Spleen (tissue), 11 donors: ENCODE measurements around the gene BOD1L2. TPM values are rescaled to one million over a fixed set of nuclear protein-coding genes. Genes with fewer than 3 reads are reported as not detected.

ENCODE experiments used
- DNase-seq: peaks from one replicate; pipeline ENCODE4 v3.0.0-alpha.2; 2020
- H3K27ac ChIP-seq, 8 donors: fragments of 200-600 bp; sonication (generic) in 7 of 8; 1 replicate in 4 of 8; 2 replicates in 4 of 8; pipeline versions ENCODE4 v1.5.0 to v1.8.0; 2016 to 2021; ENCODE audit warnings: inconsistent platforms in 4 of 8, mild to moderate bottlenecking in 4 of 8, moderate library complexity in 1 of 8
- H3K27me3 ChIP-seq, 7 donors: fragments of 200-600 bp; sonication (generic) in 6 of 7; replicated peaks in 1 of 7; 1 replicate in 4 of 7; 2 replicates in 3 of 7; pipeline versions ENCODE4 v1.5.0 to v1.8.0; 2016 to 2021; ENCODE audit warnings: inconsistent platforms in 3 of 7, mild to moderate bottlenecking in 1 of 7
- H3K36me3 ChIP-seq, 6 donors: fragments of 200-600 bp; sonication (generic) in 5 of 6; 1 replicate in 4 of 6; 2 replicates in 2 of 6; pipeline versions ENCODE4 v1.5.0 to v1.8.0; 2016 to 2021; ENCODE audit warnings: inconsistent platforms in 2 of 6
- H3K4me1 ChIP-seq, 6 donors: fragments of 200-600 bp; sonication (generic) in 5 of 6; 1 replicate in 3 of 6; 2 replicates in 3 of 6; pipeline versions ENCODE4 v1.5.0 to v1.8.0; 2016 to 2021; ENCODE audit warnings: inconsistent platforms in 3 of 6
- H3K4me3 ChIP-seq, 8 donors: fragments of 200-600 bp; sonication (generic) in 7 of 8; 1 replicate in 4 of 8; 2 replicates in 4 of 8; pipeline versions ENCODE4 v1.5.0 to v1.8.0; 2016 to 2021; ENCODE audit warnings: inconsistent platforms in 4 of 8, mild to moderate bottlenecking in 4 of 8, moderate library complexity in 2 of 8
- H3K9me3 ChIP-seq, 8 donors: fragments of 200-600 bp; sonication (generic) in 7 of 8; 1 replicate in 4 of 8; 2 replicates in 4 of 8; pipeline versions ENCODE4 v1.5.0 to v1.8.0; 2016 to 2021; ENCODE audit warnings: inconsistent platforms in 4 of 8
- CTCF ChIP-seq, 11 experiments: fragments of 200-600 bp in 7 of 11; fragments of 450-650 bp in 4 of 11; sonication (generic) in 4 of 11; IDR thresholded peaks in 8 of 11; conservative IDR thresholded peaks in 3 of 11; 1 replicate in 7 of 11; 2 replicates in 4 of 11; pipeline versions ENCODE4 v1.4.0 to v1.8.0; 2016 to 2021; ENCODE audit warnings: antibody characterized with exemption in 11 of 11, inconsistent platforms in 4 of 11, mild to moderate bottlenecking in 1 of 11
- POLR2A ChIP-seq, 3 donors: fragments of 450-650 bp; IDR thresholded peaks; one replicate each; pipeline ENCODE4 v1.5.1; 2017; ENCODE audit warnings: antibody characterized with exemption in 3 of 3, mild to moderate bottlenecking in 1 of 3
- POLR2AphosphoS5 ChIP-seq, 3 donors: sonication (generic); formaldehyde crosslinking; IDR thresholded peaks; one replicate each; pipeline ENCODE4 v1.5.1; 2017; ENCODE audit warnings: antibody characterized with exemption in 3 of 3
- WGBS, 5 donors: extraction: QIAGEN DNeasy Blood & Tissue Kit in 3 of 5; methylation state at CpG; one replicate each; pipeline versions ENCODE4 v1.1.5 to v1.1.7; 2013 to 2018; 5-methylcytosine and 5-hydroxymethylcytosine counted together
- intact Hi-C: fragments of 100-400 bp; cut with DNase I; formaldehyde crosslinking; loops from one replicate; pipeline ENCODE4 v1.15.0; 2023; ENCODE audit warnings: low total_unique reads
- polyA plus RNA-seq, 3 donors: library from polyadenylated mRNA; stranded (reverse); fragments of 200-250 nt; gene quantifications; one replicate each; pipeline ENCODE4 v1.2.1, GENCODE V29; 2013
- total RNA-seq, 7 donors: library from RNA; depleted of rRNA in 3 of 7; stranded (reverse); fragments of >200 nt in 3 of 7; fragmentation: NEBNext Ultra II Directional in 4 of 7; extraction: Animal tissue kit (Norgen Biotek cat#: 25700) in 4 of 7; gene quantifications; one replicate each; pipeline versions ENCODE4 v1.1.0 to v1.2.1, GENCODE V29; 2016 to 2021
- donor health status: healthy with polysubstance abuse.
- donor health status: DM: no; HTN: no; CAD: no; lungs with moderate emphysema.
- donor health status: DM: no; HTN: no; CAD: no.
- donor health status: Bipolar disorder and iron deficiency.
- donor health status: healthy.
- donor health status: DM: no; HTN: no; CAD: no.
- donor health status: DM: yes; HTN: yes; CAD: no.

BOD1L2 gene
- total and polyA plus RNA-seq, 10 donors: not detected

- no peak overlapping the region for H3K27ac ChIP-seq
- no peak overlapping the region for H3K4me3 ChIP-seq
- intact Hi-C loops: no loop called here
- TF ChIP-seq POLR2AphosphoS5 (IDR thresholded peaks at IDR 0.05): no peak
- no peak for TF ChIP-seq POLR2A (IDR thresholded peaks at IDR 0.05)
- no peak for TF ChIP-seq CTCF (IDR thresholded peaks at IDR 0.05 in 8 of 11, conservative IDR thresholded peaks at IDR 0.05 in 3 of 11)
- no peaks in the 10 kb centered on the region for H3K4me1 ChIP-seq
- peaks cover 0 to 53% (median 0%) of the 10 kb centered on the region in 7 donors for H3K27me3 ChIP-seq
- peaks cover 0 to 4% (median 0%) of the 10 kb centered on the region in 8 donors for H3K9me3 ChIP-seq
- no peaks in the 10 kb centered on the region for H3K36me3 ChIP-seq
- no peak for DNase-seq
Observed at GRCh38 chr18:57142324-57142723, 4.6 kb upstream of the BOD1L2 start.

- no peak for DNase-seq
- H3K36me3 ChIP-seq: no peaks in the 10 kb centered on the region
- TF ChIP-seq POLR2AphosphoS5 (IDR thresholded peaks at IDR 0.05) (no peak), CTCF (IDR thresholded peaks at IDR 0.05 in 8 of 11, conservative IDR thresholded peaks at IDR 0.05 in 3 of 11) (no peak), POLR2A (IDR thresholded peaks at IDR 0.05) (no peak)
- H3K27ac ChIP-seq: no peak overlapping the region
- H3K4me3 ChIP-seq: no peak overlapping the region
- peaks cover 0 to 59% (median 0%) of the 10 kb centered on the region in 7 donors for H3K27me3 ChIP-seq
- intact Hi-C loops: no loop called here
- H3K9me3 ChIP-seq: peaks cover 0 to 4% (median 0%) of the 10 kb centered on the region in 8 donors
- 57 to 79% (median 67%) methylated on average over 1 of the region's 1 CpG for WGBS, 5 donors
- no peaks in the 10 kb centered on the region for H3K4me1 ChIP-seq
Observed at GRCh38 chr18:57143265-57143664, 3.6 kb upstream of the BOD1L2 start.

GRCh38 chr18:57148263-57148662, 1.4 kb downstream of the BOD1L2 start:
- intact Hi-C loops: no loop called here
- TF ChIP-seq CTCF (IDR thresholded peaks at IDR 0.05 in 8 of 11, conservative IDR thresholded peaks at IDR 0.05 in 3 of 11) (no peak), POLR2AphosphoS5 (IDR thresholded peaks at IDR 0.05) (no peak), POLR2A (IDR thresholded peaks at IDR 0.05) (no peak)
- WGBS, 5 donors: 8 to 28% (median 16%) methylated on average over 1 of the region's 1 CpG

GRCh38 chr18:57149051-57149450, 2.2 kb downstream of the BOD1L2 start:
- Histone ChIP-seq H3K4me1 (peaks cover 0 to 20% (median 0%) of the 10 kb centered on the region in 6 donors), H3K36me3 (no peaks in the 10 kb centered on the region), H3K9me3 (peaks cover 0 to 4% (median 0%) of the 10 kb centered on the region in 8 donors), H3K27ac (no peak overlapping the region), H3K27me3 (peaks cover 0 to 76% (median 22%) of the 10 kb centered on the region in 7 donors), H3K4me3 (no peak overlapping the region)
- no peak for TF ChIP-seq CTCF (IDR thresholded peaks at IDR 0.05 in 8 of 11, conservative IDR thresholded peaks at IDR 0.05 in 3 of 11)
- TF ChIP-seq POLR2A (IDR thresholded peaks at IDR 0.05): no peak
- TF ChIP-seq POLR2AphosphoS5 (IDR thresholded peaks at IDR 0.05): no peak
- DNase-seq: no peak
- intact Hi-C loops: no loop called here
- 71 to 91% (median 81%) methylated on average over 1 of the region's 1 CpG for WGBS, 5 donors

More at GRCh38 chr18:57148263-57148662, 1.4 kb downstream of the BOD1L2 start:
- Histone ChIP-seq H3K4me3 (no peak overlapping the region), H3K27ac (no peak overlapping the region), H3K27me3 (peaks cover 0 to 75% (median 22%) of the 10 kb centered on the region in 7 donors), H3K36me3 (no peaks in the 10 kb centered on the region), H3K9me3 (peaks cover 0 to 4% (median 0%) of the 10 kb centered on the region in 8 donors), H3K4me1 (peaks cover 0 to 20% (median 0%) of the 10 kb centered on the region in 6 donors)
- no peak for DNase-seq
